GM18507 (cell line): ENCODE results near the gene SRCAP.
A peak's percentile ranks its signal among the peaks of the same experiment; 100 is the strongest.

Experiments
- DNase-seq: peaks from one replicate; pipeline ENCODE4 v3.0.0; 2011; ENCODE audit warnings: low read depth; ENCODE audit not compliant: insufficient read length; ENCODE audit errors: extremely low spot score
- FAIRE-seq: peaks from 2 replicates; lab custom pipeline; 2011; peaks lifted over from hg19 to GRCh38; lab: Jason Lieb, UNC

Gene SRCAP

DNA sequence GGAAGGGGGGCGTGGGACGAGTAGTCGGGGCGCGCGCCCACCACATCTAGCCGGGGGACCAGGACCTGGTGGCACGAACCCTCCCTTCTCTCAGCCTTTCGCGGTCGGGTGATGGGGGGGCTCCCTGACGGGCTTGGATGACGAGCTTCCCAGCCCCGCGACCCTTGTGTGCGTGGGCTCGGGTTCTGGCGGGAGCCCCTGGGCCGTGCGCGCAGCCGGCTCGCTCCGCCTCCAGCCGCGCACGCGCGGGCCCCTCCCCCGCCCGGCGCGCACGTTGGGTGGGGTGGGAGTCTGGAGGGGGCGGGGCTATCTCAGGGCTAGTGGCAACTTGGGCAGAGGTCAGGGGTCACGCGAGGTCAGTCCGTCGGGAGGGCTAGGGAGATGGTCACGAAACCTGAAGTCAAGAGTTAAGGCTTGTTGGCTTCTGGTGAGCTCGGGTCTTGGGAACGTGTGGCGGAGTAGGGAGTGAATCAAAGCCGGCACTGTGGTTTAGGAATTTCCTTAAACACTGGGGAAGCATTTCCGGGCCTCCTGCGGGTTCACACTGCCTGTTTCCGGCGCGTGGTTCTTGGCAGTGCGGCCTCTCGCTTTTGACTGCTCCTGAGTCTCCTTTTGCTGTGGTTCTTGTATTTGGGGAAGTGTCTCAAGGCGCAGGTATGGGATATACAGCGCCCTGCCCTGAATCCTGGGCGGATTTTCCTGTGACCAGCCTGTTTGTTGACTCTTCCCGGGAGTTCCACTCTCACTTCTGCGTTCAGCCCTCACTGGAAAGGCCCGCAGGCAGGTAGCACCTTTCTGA, at the start of gene SRCAP:
Gene SRCAP, plus strand, starts transcription at position 356 of the 799 bp plus-strand sequence. CDS start 1,654 bp downstream, outside the sequence.
- peak; percentile 50 for FAIRE-seq

GRCh38 chr16:30649725-30650368, 49.1 kb upstream of the SRCAP start:
- no peak for FAIRE-seq
- no peak for DNase-seq

More for the DNA sequence above, at the start of gene SRCAP:
- DNase-seq = peak; percentile 82

GRCh38 chr16:30650369-30651123, 48.4 kb upstream of the SRCAP start, which contains the start of gene PRR14:
Gene PRR14 (plus strand): TSS chr16:30650960. CDS start chr16:30651646, 686 bp downstream.
- peak; percentile 100 for FAIRE-seq

DNA sequence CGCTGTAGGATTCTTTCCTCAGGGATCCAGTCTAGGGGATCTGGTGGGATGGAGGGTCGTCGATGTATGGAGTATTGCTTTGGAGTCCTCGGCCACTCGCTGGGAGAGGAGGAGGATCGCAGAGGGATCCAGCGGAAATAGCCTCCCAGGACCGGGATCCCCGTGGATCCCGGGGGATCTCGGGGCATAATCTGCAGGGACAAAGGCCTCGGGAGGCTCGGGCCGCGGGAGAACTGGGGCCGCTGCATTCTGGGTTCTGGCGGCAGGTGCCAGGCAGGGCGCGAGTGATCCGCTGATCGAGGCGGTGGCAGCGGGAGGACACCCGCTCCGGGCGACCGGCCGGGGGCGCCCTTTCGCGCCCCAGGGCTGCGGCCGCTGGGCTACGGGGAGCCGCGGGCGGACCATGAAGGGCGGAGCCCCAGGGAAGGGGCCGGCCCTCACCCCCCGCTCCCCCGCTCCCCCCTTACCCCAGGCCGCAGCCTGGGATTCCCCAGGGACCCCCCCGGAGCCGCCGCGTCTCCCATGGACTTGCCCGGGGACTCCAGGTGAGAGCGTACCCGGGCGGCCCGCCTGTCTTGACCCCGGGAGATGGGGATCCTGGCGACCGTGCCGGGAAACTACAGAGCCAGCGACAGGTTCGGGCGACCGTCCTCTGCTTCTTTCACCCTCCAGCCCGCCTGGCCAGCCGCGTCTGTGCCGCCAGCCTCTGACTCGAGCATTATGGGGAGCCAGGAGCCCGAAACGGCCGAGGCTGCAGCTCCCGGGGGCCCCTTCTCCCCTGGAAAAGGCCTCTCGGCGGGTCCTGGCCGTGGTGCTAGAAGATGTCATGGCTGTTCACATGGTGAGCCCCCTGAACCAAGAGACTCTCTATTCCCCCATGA, 47.6 kb upstream of the SRCAP start:
- FAIRE-seq = peak; percentile 62
- peak; percentile 55 for DNase-seq

More at GRCh38 chr16:30650369-30651123, 48.4 kb upstream of the SRCAP start, which contains the start of gene PRR14:
- peak; percentile 75 for DNase-seq

GRCh38 chr16:30652005-30652296, 47.0 kb upstream of the SRCAP start:
- no peak for DNase-seq
- no peak for FAIRE-seq

DNA sequence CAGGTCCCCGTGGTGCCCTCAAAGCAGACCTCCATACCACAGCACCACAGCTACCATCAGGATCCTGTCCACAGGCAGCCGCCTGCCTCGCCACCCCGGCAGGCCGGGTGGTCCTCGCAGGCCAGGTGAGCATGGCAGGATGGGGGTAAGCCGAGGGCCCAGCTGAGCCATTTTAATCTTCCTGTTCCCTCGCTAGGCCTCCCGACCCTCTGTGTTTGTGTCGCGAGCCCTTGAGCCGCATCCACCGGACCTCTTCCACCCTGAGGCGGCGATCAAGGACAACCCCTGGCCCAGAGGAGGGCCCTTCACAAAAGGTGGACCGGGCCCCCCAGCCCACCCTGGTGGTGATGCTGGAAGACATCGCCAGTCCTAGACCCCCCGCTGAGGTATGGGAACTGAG, 46.3 kb upstream of the SRCAP start:
- FAIRE-seq (no peak), DNase-seq (no peak)

DNA sequence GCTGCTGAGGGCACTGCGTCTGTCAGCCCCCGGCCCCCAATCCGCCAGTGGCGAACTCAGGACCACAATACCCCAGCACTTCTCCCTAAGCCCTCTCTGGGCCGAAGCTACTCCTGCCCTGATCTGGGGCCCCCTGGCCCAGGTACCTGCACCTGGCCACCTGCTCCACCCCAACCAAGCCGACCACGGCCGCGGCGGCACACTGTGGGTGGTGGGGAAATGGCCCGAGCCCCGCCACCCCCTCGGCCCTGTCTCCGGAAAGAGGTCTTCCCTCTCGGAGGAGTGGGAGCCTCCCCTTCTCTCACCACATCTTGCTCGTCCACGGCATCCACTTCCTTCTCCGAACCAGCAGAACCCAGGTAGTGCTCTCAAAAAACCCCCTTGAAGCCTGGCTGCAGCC, 44.1 kb upstream of the SRCAP start:
- no peak for FAIRE-seq
- no peak for DNase-seq

DNA sequence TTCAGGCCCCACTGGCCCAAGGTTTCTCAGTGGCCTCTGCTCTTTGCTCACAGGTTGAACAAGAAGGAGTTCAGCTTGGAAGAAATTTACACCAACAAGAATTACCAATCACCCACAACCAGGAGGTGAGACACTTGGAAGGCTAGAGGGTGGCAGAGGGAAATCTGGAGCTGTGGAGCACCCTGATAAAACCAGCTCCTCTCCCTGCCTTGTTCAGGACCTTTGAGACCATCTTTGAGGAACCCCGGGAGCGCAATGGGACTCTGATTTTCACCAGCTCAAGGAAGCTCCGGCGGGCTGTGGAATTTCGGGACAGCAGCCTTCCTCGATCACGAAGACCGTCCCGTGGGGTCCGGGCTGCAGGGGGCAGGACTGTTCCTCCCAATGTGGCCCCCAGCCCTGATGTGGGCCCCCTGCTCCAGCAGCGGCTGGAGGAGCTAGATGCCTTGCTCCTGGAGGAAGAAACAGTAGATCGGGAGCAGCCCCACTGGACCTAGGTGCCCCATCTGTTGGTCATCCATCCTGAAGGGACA, 43.1 kb upstream of the SRCAP start:
- FAIRE-seq (no peak), DNase-seq (no peak)

- FAIRE-seq = no peak
- DNase-seq = no peak
Measured at GRCh38 chr16:30656388-30656787, 42.6 kb upstream of the SRCAP start.

DNA sequence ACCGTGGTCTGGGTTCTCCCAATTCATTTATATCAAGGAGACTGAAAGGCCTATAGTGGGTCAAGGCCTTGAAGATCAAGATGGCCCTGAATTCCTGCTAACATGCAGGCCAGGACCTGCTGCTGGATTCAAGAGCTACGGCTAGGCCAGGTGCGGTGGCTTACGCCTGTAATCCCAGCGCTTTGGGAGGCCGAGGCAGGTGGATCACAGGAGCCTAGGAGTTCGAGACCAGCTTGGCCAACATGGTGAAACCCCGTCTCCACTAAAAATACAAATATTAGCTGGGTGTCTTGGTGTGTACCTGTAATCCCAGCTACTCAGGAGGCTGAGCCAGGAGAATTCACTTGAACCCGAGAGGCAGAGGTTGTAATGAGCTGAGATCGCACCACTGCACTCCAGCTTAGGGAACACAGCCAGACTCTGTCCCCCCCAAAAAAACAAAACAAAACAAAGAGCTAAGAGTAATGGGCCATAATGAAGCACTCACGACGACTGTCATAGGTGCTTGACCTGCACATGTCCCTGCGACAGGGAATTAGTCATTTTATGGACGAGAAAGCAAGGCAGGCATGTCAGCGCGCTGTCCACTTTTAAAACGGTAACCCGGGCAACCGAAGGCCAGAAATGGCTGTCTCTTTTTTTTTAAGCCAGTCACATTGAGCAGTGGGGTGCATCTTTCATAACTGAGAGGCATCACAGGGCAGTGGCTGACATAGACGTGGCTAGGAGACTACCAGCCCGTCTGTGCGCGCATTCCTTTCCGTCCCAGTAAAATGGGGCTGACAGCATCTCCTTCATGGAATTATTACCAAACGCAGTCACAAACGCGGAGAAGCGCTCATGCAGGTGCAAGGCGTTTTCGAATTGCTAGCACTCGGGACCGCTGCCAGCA, 41.8 kb upstream of the SRCAP start:
- no peak for FAIRE-seq
- DNase-seq = no peak

DNA sequence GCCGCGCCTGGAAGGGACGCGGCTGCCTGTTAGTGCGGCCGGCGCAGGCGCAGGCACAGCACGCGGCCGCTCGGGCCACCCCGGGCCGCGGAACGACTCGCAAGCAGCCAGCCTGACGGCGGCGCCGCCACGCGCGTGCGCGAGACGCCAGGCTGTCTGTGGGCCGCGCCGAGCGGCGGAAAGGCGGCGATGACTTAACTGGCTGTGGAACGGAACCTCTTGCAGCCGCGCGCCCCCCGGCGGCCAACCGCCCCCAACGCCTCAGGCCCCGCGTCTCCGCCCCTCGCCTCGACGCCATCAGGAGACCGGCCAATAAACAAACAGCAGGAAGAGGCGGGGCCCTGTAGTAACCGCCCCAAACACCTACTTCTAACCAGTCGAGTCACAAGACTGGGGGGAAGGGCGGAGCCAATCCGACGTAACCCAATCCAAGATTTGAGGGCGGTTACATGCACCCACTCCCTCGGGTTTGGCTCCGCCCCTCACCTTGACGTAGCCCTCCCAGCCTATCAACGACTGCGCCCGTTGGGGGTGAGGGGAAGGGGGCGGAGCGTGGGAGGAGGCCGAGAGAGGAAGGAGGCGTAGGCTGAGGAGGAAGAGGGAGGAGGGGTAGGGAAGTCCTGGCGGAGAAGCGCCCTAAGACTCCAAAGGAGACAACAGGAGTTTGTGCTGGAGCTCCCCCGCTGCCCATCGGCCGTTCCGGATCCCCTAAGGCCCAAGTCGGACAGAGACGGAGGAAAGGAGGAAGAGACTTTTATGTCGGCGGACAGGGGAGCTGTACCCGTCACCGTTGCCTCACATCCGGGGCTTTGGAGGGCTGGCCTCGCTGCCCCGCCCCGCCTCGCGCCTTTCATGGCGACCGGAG, 40.9 kb upstream of the SRCAP start, which contains the start of gene FBRS:
Gene FBRS, plus strand, starts transcription at position 566 of the 865 bp plus-strand sequence. CDS start 1,088 bp downstream, outside the sequence.
- peak; percentile 100 for FAIRE-seq

GRCh38 chr16:30658731-30659506, 40.1 kb upstream of the SRCAP start:
- DNase-seq (no peak), FAIRE-seq (no peak)

More for the DNA sequence above, 40.9 kb upstream of the SRCAP start, which contains the start of gene FBRS:
- DNase-seq = peak; percentile 78

DNA sequence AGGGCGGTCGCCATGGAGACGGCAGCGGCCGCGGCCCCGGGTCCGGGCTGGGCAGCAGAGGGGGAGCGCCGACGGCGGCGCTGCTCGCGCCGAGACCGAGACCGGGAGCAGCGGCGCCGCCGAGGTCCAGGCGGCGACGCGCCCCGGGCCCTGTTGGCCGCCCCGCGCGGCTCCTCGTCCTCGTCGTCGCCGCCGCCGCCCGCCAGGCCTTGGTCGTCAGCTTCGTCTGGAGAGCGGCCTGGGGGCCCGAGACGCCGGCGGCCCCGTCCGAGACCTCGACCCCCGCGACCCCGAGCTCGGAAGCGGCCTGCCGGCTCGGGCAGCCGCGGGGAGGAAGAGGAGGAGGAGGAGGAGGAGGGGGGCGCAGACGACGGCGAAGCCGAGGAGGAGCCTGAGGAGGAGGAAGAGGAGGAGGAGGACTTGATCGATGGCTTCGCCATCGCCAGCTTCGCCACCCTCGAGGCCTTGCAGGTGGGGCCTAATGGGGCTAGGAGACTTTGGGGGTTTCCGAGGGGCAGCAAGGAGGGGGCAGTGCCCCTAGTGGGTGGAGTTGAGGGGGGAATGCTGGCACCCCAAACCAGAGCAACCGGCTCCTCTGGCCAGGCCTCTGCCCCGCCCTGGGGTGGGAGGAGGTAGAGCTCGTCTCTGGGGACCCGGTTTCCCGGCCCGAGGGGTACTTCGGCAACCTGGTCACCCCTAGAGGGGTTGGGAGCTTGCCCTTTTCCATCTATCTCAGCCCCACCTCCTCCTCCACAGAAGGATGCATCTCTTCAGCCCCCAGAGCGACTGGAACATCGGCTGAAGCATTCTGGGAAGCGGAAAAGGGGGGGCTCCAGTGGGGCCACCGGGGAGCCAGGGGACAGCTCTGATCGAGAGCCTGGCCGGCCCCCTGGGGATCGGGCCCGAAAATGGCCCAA, 39.2 kb upstream of the SRCAP start:
- no peak for DNase-seq
- FAIRE-seq = peak; percentile 21

- FAIRE-seq = peak; percentile 82
- no peak for DNase-seq
Measured at GRCh38 chr16:30660424-30661261, 38.3 kb upstream of the SRCAP start.
